NCI-H128 (cell line): ENCODE results near the gene ANTXR2.
"Not testable (repeated sequence)": the region's sequence is repeated elsewhere in the genome, so short reads cannot be mapped to it uniquely, and the experiment has no call there.

Source experiments
- DNase-seq: peaks from one replicate; lab custom pipeline; 2025; ENCODE audit not compliant: unreplicated experiment; lab: John Stamatoyannopoulos, UW

ANTXR2 gene

GRCh38 chr4:80072744-80073472, at the start of gene ANTXR2:
Gene ANTXR2, minus strand, starts transcription at chr4:80073229. Its CDS starts 669 bp downstream, at chr4:80072560.
- DNase-seq, result peak; percentile 22

DNA sequence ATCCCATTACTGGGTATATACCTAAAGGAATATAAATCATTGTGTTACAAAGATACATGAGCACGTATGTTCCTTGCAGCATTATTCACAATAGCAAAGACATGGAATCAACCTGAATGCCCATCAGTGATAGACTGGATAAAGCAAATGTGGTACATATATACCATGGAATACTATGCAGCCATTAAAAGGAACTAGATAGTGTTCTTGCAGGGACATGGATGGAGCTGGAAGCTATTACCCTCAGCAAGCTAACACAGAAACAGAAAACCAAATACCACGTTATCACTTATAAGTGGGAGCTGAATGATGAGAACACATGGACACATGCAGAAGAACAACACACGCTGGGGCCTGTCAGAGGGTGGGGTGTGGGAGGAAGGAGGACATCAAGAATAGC, 48.8 kb upstream of the ANTXR2 start:
- DNase-seq, result not testable (repeated sequence)

GRCh38 chr4:80119620-80120019, 46.6 kb upstream of the ANTXR2 start:
- not testable (repeated sequence) for DNase-seq

DNA sequence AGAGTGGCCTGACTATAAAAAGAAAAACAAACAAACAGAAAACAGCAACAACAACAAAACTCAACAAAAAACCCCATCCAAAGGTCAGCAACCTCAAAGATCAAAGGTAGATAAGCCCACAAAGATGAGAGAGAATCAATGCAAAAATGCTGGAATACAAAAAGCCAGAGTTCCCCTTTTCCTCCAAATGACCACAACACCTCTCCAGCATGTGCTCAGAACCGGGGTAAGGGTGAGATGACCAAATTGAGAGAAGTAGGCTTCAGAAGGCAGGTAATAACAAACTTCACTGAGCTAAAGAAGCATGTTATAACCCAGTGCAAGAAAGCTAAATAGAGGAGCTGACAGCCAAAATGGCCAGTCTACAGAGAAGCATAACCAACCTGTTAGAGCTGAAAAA, 43.5 kb upstream of the ANTXR2 start:
- DNase-seq, result no peak

GRCh38 chr4:80115368-80116181, 42.5 kb upstream of the ANTXR2 start:
- no peak for DNase-seq

GRCh38 chr4:80114732-80115265, 41.8 kb upstream of the ANTXR2 start:
- DNase-seq, result no peak

DNA sequence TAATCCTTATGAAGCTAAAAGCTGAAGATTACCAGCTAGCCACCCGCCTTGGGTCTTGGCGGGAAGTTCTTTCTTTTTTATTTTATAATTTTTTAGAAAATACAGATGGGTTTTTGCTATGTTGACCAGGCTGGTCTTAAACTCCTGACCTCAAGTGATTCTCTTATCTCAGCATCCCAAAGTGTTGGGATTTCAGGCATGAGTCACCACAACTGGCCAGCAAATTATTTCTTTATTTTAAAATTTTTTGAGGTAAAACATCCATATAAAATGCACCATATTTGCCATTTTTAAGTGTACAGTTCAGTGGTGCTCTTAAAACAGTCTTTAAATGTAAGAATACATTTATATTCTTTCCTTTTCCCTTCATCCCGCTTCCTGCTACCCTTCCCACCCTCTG, 40.6 kb upstream of the ANTXR2 start:
- DNase-seq, result no peak

DNA sequence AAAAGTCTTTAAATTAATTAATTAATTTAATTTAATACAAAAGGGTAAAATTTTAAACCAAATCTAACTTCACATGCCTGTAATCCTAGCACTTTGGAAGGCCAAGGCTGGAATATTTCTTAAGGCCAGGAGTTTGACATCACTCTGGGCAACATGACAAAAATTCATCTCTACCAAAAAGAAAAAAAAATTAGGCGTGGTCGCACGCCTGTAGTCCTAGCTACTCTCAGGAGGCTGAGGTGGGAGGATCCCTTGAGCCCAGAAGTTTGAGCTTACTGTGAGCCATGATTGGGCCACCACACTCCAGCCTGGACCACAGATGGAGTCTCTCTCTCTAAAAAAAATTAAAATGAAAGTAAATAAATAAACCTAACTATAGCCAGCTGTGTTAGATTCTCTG, 39.2 kb upstream of the ANTXR2 start:
- DNase-seq, result no peak

GRCh38 chr4:80111276-80111675, 38.2 kb upstream of the ANTXR2 start:
- no peak for DNase-seq

DNA sequence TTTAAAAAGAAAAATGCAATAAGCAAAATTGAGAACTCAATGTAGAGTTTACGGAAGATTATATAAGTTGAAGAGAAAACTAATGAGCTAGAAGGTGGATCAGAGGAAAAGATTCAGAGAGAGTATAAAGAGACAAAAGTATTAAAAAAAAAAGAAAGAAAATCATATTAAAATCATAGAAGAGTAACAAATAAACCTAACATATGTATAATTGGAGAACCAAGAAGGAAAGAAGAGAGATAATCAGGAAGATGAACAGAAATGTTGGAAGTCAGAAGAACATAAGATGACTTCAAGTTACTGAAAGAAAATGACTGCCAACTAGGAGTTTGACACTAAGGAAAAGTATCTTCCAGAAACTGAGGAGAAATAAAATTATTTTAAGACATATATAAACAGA, 34.3 kb upstream of the ANTXR2 start:
- no peak for DNase-seq

DNA sequence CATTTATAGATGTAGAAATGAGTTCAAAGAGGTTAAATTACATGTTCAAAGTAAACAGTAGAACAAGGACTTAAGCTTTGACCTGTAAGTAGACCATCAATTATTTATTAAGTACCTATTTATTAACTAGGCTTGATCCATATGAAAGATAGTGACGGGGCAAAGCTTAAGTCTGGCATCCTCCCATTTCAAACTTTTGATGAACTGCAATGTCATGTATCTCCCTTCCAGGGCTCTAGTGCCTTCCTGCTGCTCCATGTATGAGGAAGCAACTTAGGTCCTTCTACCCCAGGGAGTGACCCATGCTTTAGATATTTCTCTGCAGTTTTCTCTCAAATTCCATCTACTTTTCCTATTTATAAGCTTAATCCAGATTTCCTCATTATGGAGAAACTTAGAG, 31.9 kb upstream of the ANTXR2 start:
- no peak for DNase-seq

DNA sequence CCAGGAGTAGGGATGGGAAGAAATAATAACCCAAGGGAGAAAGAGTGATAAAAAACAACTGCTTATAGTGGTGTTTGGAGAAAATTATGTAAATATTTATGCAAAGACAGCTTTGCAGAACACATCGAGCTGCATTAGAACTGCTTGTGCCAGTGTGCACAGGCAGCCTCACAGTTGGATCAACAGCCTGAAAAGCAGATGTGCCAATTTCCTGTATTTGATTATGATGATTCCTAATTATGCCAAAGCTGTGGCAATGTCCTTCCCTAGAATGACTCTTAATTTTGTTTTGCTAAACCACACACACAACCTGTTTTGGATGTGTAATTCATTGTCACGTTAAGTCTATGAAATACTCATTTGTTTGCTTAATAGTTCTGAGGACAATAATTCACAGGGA, 30.6 kb upstream of the ANTXR2 start:
- no peak for DNase-seq

DNA sequence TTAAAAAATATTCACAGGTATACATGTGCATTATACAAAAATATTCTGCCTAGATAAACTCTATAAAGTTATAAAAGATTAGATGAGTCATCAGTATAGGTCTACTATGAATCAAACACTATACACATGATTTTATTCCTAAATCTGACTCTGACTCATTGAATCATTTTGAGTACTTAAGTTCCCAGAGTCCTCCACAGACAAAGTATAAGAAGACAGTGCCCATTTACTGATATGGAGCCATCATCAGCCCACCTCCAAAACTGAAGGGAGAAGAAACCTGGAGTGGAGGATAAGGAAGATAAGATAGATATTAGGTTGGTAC, 28.7 kb upstream of the ANTXR2 start:
- no peak for DNase-seq

DNA sequence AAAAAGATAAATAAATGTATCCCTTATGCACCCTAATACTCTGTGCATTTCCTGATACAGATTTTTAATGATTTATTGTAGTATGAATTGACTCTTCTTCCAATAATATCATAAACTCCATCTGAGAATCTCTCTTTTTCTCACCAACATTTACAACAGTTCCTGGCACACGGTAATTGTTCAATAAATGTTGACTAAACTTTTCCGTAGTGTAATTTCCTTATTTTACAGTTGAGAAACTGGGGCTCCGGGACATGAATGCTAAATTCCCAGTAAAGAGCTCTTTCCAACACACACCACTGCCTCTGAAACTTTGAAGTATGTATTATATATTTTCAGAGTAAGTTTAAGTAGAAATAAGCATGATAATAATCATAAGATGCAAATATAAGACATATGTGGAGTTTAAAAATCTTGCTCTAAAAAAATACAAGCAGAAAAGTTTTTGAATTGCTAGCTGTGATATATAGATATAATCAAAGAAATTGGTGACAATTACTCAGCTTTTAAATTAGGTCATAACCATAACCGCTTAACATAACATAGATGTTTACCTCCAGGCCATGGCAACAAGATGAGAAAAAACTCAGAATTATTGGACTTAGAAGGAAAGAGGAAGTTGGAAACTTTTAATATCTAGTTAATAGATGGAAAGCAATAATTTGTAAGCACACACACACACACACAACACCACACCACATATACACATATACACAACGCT, 28.2 kb upstream of the ANTXR2 start:
- no peak for DNase-seq

GRCh38 chr4:80099671-80100070, 26.6 kb upstream of the ANTXR2 start:
- DNase-seq, result no peak

- DNase-seq, result no peak
Observed at GRCh38 chr4:80098635-80099034, 25.6 kb upstream of the ANTXR2 start.

DNA sequence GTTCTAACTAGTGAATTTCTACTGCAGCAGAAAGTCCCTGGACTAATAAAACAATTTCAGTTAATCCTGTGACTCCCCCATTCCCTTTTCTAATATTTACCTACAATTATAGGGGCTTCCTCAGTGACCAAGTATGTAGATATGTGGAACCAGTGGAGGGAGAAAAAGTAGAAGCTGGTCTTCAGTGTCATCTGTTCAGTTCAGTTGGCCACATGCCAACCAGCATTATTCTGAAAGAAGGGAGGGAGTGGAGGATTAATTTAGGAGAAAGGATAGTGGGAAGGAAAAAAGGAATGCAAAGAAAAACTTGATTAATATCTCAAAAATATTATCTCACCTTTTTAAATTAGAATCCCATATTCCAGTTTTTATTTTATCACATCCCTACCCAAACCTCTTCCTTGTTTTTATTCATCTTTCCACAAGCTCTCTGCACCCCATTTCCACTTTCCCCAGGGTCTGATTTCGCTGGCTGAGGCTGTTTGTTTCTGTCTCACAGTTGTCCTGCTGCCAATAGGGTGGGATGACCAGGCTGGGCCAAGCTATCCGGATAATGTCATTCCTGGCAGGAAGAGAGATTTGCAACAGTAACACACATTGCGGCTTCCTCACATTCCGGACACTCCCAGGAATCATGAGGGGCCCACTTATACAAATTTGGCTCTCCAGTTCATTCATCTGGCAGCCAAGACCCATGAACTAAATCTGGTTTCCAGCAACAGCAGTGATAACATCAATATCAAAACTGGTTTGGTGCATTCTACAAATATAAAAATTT, 24.6 kb upstream of the ANTXR2 start:
- DNase-seq, result no peak

- no peak for DNase-seq
Observed at GRCh38 chr4:80096175-80096850, 23.3 kb upstream of the ANTXR2 start.

DNA sequence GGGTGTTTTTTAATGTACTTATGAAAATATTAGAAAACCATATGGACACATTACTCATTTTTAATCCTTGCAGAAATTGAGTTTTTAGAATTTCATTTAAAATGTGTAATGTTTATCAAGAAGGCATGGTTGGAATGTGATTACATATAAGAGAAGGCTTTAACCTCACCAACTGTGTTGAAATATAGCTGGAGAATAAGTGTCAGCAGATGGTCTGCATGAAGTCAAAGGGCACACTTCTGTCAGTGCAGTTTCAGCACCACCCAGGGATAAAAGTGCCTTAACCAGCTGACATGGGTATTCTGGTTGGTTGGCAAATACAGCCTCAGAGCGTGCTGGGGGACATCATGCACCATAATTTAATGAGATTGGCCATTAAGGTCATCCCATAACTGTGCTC, 21.2 kb upstream of the ANTXR2 start:
- DNase-seq, result no peak

DNA sequence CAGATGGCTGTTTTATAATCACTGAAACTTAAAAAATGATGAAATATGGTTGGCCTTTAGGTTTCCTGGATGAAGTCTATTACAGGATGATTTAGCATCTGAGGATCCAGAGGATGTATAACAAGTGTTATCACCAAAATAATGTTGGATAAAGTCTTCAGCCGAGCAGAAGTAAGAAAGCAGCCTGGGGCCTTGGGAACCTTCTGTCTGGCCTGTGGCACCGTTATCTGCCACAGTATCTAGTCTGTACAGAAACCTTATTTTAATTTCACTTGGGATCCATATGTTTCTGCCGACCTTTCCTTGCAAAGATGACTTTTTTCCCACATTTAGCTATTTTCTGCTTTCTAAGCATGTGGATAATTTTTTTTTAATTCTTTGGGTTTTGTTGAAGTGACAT, 20.5 kb upstream of the ANTXR2 start:
- DNase-seq, result no peak
